Naive thymus-derived CD4-positive, alpha-beta T cell (primary cell): Measurements from ENCODE around the gene OR51D1. TPM values are rescaled to one million over a fixed set of nuclear protein-coding genes. Genes with fewer than 3 reads are reported as not detected.

Source experiments
- ATAC-seq: fragments of 150-1000 bp; cut with Tn5 transposase; 2 replicates; pipeline ENCODE4 v1.10.0; 2021; ENCODE audit warnings: mild to moderate bottlenecking, moderate library complexity
- CTCF ChIA-PET: fragments of 350-600 bp; sonication (Branson Sonifier 250); formaldehyde crosslinking; loops from one replicate; lab custom pipeline; 2021; ENCODE audit warnings: antibody characterized with exemption; lab: Charles Lee
- POLR2A ChIA-PET: fragments of 350-600 bp; sonication (Branson Sonifier 250); formaldehyde crosslinking; loops from one replicate; lab custom pipeline; 2021; ENCODE audit warnings: antibody characterized with exemption, inconsistent platforms; lab: Charles Lee
- DNase-seq, 9 donors: peaks; one replicate each; pipeline versions ENCODE4 v3.0.0 to v3.0.0-alpha.2; 2020 to 2022; ENCODE audit warnings: mixed read lengths in 1 of 9
- H3K27ac ChIP-seq: one replicate; pipeline ENCODE4 v1.7.0; 2013; ENCODE audit warnings: mild to moderate bottlenecking, low read depth, low read length, moderate library complexity
- H3K27me3 ChIP-seq, 2 donors: one replicate each; pipeline ENCODE4 v1.7.0; 2013; ENCODE audit warnings: low read length in 2 of 2, mild to moderate bottlenecking in 2 of 2, moderate library complexity in 2 of 2; ENCODE audit not compliant: control insufficient read depth in 2 of 2, insufficient read depth in 2 of 2
- H3K36me3 ChIP-seq, 3 experiments: 1 replicate in 2 of 3; 2 replicates in 1 of 3; pipeline ENCODE4 v1.7.0; 2013; ENCODE audit warnings: low read length in 3 of 3, mild to moderate bottlenecking in 3 of 3, moderate library complexity in 1 of 3; ENCODE audit not compliant: insufficient read depth in 3 of 3, control insufficient read depth in 2 of 3
- H3K4me1 ChIP-seq, 2 donors: one replicate each; pipeline ENCODE4 v1.7.0; 2013; ENCODE audit warnings: low read length in 2 of 2, mild to moderate bottlenecking in 2 of 2, moderate library complexity in 1 of 2; ENCODE audit not compliant: control insufficient read depth in 2 of 2, insufficient read depth in 2 of 2
- H3K4me3 ChIP-seq: 2 replicates; pipeline ENCODE4 v1.7.0; 2013; ENCODE audit warnings: mild to moderate bottlenecking, low read length
- H3K9me3 ChIP-seq, 3 experiments: 1 replicate in 2 of 3; 2 replicates in 1 of 3; pipeline ENCODE4 v1.7.0; 2013; ENCODE audit warnings: low read length in 3 of 3; ENCODE audit not compliant: control insufficient read depth in 2 of 3
- H3K27ac Mint-ChIP-seq, 9 donors: one replicate each; pipeline ENCODE4 v1.8.0; 2020 to 2022; ENCODE audit warnings: mixed read lengths in 9 of 9, mild to moderate bottlenecking in 8 of 9, moderate library complexity in 5 of 9, inconsistent platforms in 2 of 9
- H3K27me3 Mint-ChIP-seq, 5 donors: one replicate each; pipeline ENCODE4 v1.8.0; 2021 to 2022; ENCODE audit warnings: mixed read lengths in 5 of 5, mild to moderate bottlenecking in 1 of 5
- H3K36me3 Mint-ChIP-seq, 5 donors: one replicate each; pipeline ENCODE4 v1.8.0; 2020 to 2022; ENCODE audit warnings: mixed read lengths in 5 of 5, mild to moderate bottlenecking in 3 of 5, inconsistent platforms in 1 of 5
- H3K4me1 Mint-ChIP-seq, 7 donors: one replicate each; pipeline ENCODE4 v1.8.0; 2020 to 2022; ENCODE audit warnings: mixed read lengths in 7 of 7, mild to moderate bottlenecking in 3 of 7, inconsistent platforms in 1 of 7
- H3K4me3 Mint-ChIP-seq, 10 donors: one replicate each; pipeline ENCODE4 v1.8.0; 2020 to 2022; ENCODE audit warnings: mild to moderate bottlenecking in 10 of 10, mixed read lengths in 10 of 10, moderate library complexity in 6 of 10, inconsistent platforms in 2 of 10
- H3K9me3 Mint-ChIP-seq, 11 donors: one replicate each; pipeline ENCODE4 v1.8.0; 2020 to 2022; ENCODE audit warnings: mixed read lengths in 11 of 11, mild to moderate bottlenecking in 4 of 11, inconsistent platforms in 1 of 11, moderate library complexity in 1 of 11
- intact Hi-C, 2 donors: fragments of 100-400 bp; cut with micrococcal nuclease; formaldehyde crosslinking; loops; one replicate each; pipeline ENCODE4 v1.15.1; 2023
- polyA plus RNA-seq, 2 donors: library from polyadenylated mRNA; unstranded; fragments of 300-500 nt; fragmentation: Illumina TruSeq; gene quantifications; one replicate each; pipeline ENCODE4 v1.2.3, GENCODE V29; 2021
- total RNA-seq, 6 experiments: library from RNA in 5 of 6; stranded (reverse) in 5 of 6; gene quantifications; 1 replicate in 5 of 6; 2 replicates in 1 of 6; pipeline ENCODE4 v1.2.3 and lab custom pipeline; 2021 to 2026

OR51D1 gene
- total and polyA plus RNA-seq, 7 experiments from 2014 or later, result not detected

DNA sequence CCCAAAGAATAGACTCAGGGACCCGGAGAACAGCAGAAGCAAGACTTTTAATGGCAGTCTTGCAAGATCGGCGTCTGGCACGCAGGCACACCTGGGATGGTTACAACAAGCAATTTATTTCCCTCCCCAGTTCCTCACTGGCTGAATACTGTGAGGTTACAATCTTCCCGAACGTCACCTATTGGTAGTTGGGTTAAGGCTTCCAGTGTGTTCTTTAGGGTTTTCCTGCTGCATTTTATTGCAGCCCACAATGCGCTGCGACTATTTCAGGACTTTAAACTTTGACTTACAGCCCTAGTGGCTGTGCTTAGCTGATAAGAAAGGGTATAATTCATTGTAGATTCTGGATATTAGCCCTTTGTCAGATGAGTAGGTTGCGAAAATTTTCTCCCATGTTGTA lies 17.8 kb upstream of the OR51D1 start:
- Mint-ChIP-seq H3K4me1 (peaks cover 0 to 3% (median 0%) of the 10 kb centered on the region in 7 donors), H3K4me3 (no peak overlapping the region), H3K9me3 (peaks cover 0 to 15% (median 0%) of the 10 kb centered on the region in 11 donors), H3K36me3 (no peaks in the 10 kb centered on the region), H3K27me3 (peaks cover 8 to 26% (median 21%) of the 10 kb centered on the region in 5 donors), H3K27ac (no peak overlapping the region)
- ChIA-PET CTCF (no interaction called here), POLR2A (no interaction called here)
- DNase-seq, result no peak
- ATAC-seq, result no peak
- Histone ChIP-seq H3K9me3 (no peaks in the 10 kb centered on the region), H3K4me1 (no peaks in the 10 kb centered on the region), H3K4me3 (no peak overlapping the region), H3K27me3 (peaks cover 0 to 3% of the 10 kb centered on the region in 2 donors), H3K36me3 (no peaks in the 10 kb centered on the region), H3K27ac (no peak overlapping the region)
- intact Hi-C loops, result no loop called here

DNA sequence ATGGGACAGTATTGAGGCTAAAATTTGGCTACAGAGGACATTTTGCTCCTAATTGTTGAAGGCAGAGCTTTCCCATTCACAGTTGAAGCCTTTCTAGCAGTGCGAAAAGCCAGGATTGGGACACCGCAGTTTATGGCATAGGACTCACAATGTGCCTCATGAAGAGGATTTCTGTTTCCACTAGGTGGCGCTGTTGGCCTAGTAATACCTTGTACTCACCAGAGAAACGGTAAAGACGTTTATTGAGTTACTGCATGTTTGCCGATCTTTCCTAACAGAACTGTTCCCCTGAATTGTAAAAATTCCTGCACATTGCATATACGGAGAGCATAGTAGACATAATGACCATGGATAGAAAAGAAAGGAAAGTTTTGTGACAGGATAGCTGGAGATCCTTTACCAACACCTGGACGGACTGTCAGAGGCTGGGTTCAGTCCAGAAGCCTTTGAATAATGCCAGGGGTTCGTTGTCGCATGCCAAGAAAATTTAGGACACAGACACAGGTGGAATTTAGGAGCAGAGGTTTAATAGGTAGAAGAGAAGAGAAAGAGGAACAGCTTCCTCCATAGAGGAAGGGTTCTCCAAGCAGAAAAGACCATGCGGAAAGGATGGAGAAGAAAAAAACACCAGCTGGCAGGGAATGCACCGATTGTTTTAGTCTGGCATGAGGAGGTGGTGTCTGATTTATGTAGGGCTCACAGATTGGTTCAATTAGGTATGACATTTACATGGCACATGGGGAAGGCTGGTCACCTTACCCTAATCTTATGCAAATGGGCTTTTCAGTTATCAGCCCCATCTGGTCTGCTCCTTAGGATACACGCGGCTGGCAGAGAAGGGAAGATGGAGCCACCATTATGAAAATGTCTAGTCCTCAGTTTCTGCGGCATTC lies 10.8 kb upstream of the OR51D1 start:
- Histone ChIP-seq H3K36me3 (no peaks in the 10 kb centered on the region), H3K4me3 (no peak overlapping the region), H3K4me1 (no peaks in the 10 kb centered on the region), H3K9me3 (peaks cover 0 to 13% (median 0%) of the 10 kb centered on the region in 3 experiments), H3K27ac (no peak overlapping the region), H3K27me3 (no peaks in the 10 kb centered on the region)
- intact Hi-C loops, result loop anchor here in 1 of 2 donors (5.0 kb wide), 1 partner anchor 756 kb away; the partner anchor contains the start of gene OR51M1
- ATAC-seq (no peak), DNase-seq (peak in 6 of 9 donors; percentile 8 to 57 (median 20))
- Mint-ChIP-seq H3K9me3 (peaks cover 5 to 50% (median 13%) of the 10 kb centered on the region in 11 donors), H3K4me3 (no peak overlapping the region), H3K36me3 (peaks cover 0 to 15% (median 6%) of the 10 kb centered on the region in 5 donors), H3K27me3 (peaks cover 35 to 52% (median 43%) of the 10 kb centered on the region in 5 donors), H3K27ac (peak overlapping the region in 1 of 9 donors; percentile 26), H3K4me1 (no peaks in the 10 kb centered on the region)
- CTCF ChIA-PET, result interaction anchor here (1.6 to 3.3 kb wide), 2 partner anchors 10 to 11 kb away, joined by 3 to 15 read pairs; partner anchors contain the start of gene OR51D1
- POLR2A ChIA-PET, result no interaction called here

DNA sequence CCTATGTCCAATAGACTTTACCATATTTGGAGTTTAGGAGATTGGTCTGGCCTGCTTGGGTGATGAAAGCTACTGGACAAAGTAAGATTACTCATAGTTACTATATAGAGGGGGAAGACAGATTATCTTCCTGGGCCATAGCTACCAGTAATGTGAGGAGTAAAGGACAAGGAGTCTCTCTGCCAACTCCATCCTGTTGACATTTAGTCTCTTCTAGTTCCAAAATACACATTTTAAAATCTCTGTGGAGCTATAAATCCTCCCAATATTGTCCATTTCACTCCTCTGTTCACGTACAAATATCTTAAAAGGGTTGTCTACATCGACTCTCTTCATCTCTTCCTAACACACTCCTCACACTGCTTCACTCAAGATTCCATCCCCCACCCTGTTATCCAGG lies 1.1 kb upstream of the OR51D1 start:
- no peaks in the 10 kb centered on the region for H3K9me3 ChIP-seq
- no peaks in the 10 kb centered on the region for H3K27me3 ChIP-seq
- no peak overlapping the region for H3K27ac ChIP-seq
- peaks cover 5 to 24% (median 11%) of the 10 kb centered on the region in 5 donors for H3K27me3 Mint-ChIP-seq
- ChIA-PET POLR2A (interaction anchor here (0.7 kb wide), 1 partner anchor 112 kb away, joined by 3 read pairs; no protein-coding TSS in a partner anchor), CTCF (interaction anchor here (1.1 to 2.0 kb wide), 7 partner anchors 8 to 1717 kb away, joined by 3 to 15 read pairs (median 4); partner anchors contain the start of gene OR52N2)
- H3K36me3 ChIP-seq, result no peaks in the 10 kb centered on the region
- no peaks in the 10 kb centered on the region for H3K36me3 Mint-ChIP-seq
- no peaks in the 10 kb centered on the region for H3K4me1 Mint-ChIP-seq
- H3K4me1 ChIP-seq, result no peaks in the 10 kb centered on the region
- no peak for DNase-seq
- H3K4me3 ChIP-seq, result no peak overlapping the region
- no peak overlapping the region for H3K4me3 Mint-ChIP-seq
- intact Hi-C loops, result loop anchor here (2.0 to 5.0 kb wide), 3 partner anchors 447 to 1171 kb away; partner anchors contain the start of gene OR52N2 (in 1 of the 2)
- ATAC-seq, result no peak
- H3K27ac Mint-ChIP-seq, result no peak overlapping the region
- H3K9me3 Mint-ChIP-seq, result peaks cover 0 to 5% (median 0%) of the 10 kb centered on the region in 11 donors

DNA sequence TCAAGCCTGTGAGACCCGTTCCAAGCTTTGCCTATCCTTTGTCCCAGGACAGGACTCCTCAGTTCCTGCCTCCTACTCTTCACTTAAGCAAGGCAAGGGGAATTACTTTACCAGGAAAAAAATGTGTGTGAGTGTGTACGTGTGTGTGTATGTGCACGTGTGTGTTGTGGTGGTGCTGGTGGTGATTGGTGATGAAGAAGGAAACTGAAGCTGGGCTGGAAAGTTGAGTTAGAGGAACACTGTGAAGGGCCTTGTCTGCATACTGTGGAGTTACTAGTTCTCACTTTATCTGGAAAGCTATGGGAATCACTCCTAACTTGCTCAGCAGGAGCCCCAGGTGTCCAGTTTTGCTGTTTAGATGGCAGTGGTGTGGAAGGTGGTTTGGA lies 378 bp downstream of the OR51D1 start:
- CTCF ChIA-PET, result interaction anchor here (1.0 to 2.0 kb wide), 6 partner anchors 10 to 1715 kb away, joined by 3 to 15 read pairs (median 3); no protein-coding TSS in a partner anchor
- H3K27me3 Mint-ChIP-seq, result peaks cover 0 to 18% (median 16%) of the 10 kb centered on the region in 5 donors
- H3K4me1 Mint-ChIP-seq, result no peaks in the 10 kb centered on the region
- no peaks in the 10 kb centered on the region for H3K4me1 ChIP-seq
- intact Hi-C loops, result loop anchor here (1.0 to 5.0 kb wide), 6 partner anchors 29 to 1254 kb away; partner anchors contain the start of genes OR52N2 (in 1 of the 2) and TRIM68 (in 1 of the 2)
- no peak for ATAC-seq
- no peaks in the 10 kb centered on the region for H3K36me3 ChIP-seq
- no peaks in the 10 kb centered on the region for H3K27me3 ChIP-seq
- H3K27ac ChIP-seq, result no peak overlapping the region
- H3K4me3 ChIP-seq, result no peak overlapping the region
- H3K9me3 Mint-ChIP-seq, result no peaks in the 10 kb centered on the region
- no peak overlapping the region for H3K27ac Mint-ChIP-seq
- no peak overlapping the region for H3K4me3 Mint-ChIP-seq
- H3K9me3 ChIP-seq, result no peaks in the 10 kb centered on the region
- no peak for DNase-seq
- no peaks in the 10 kb centered on the region for H3K36me3 Mint-ChIP-seq
- POLR2A ChIA-PET, result no interaction called here

DNA sequence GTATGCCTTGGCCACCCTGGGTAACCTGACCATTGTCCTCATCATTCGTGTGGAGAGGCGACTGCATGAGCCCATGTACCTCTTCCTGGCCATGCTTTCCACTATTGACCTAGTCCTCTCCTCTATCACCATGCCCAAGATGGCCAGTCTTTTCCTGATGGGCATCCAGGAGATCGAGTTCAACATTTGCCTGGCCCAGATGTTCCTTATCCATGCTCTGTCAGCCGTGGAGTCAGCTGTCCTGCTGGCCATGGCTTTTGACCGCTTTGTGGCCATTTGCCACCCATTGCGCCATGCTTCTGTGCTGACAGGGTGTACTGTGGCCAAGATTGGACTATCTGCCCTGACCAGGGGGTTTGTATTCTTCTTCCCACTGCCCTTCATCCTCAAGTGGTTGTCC lies 2.7 kb downstream of the OR51D1 start:
- Mint-ChIP-seq H3K36me3 (no peaks in the 10 kb centered on the region), H3K27me3 (peaks cover 0 to 20% (median 16%) of the 10 kb centered on the region in 5 donors), H3K4me3 (no peak overlapping the region), H3K4me1 (peaks cover 0 to 2% (median 0%) of the 10 kb centered on the region in 7 donors), H3K9me3 (no peaks in the 10 kb centered on the region), H3K27ac (no peak overlapping the region)
- Histone ChIP-seq H3K36me3 (no peaks in the 10 kb centered on the region), H3K4me1 (no peaks in the 10 kb centered on the region), H3K27ac (no peak overlapping the region), H3K9me3 (no peaks in the 10 kb centered on the region), H3K27me3 (no peaks in the 10 kb centered on the region), H3K4me3 (no peak overlapping the region)
- intact Hi-C loops, result loop anchor here in 1 of 2 donors (5.0 kb wide), 2 partner anchors 453 to 1167 kb away; partner anchors contain the start of gene OR52N2
- ChIA-PET CTCF (no interaction called here), POLR2A (no interaction called here)
- ATAC-seq (no peak), DNase-seq (no peak)

DNA sequence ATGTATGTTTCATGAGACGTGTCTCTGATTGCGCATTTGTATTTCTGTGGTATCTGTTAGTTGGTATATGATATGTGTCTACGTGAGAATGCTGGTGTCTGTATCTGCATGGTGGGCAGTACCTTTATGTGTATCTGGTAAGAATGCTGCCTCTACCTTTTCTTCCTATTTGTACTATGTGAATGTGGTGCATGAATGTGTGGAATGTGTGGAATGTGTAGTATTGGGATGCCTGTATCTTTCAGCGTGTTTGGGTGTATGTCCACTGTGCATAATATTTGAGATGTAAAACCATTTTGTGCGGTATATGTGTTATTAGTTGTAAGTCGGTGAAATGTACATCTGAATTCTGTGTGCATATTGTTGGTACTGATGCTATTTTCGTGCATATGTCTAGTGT lies 4.2 kb downstream of the OR51D1 start:
- no peak overlapping the region for H3K4me3 ChIP-seq
- DNase-seq (no peak), ATAC-seq (no peak)
- Mint-ChIP-seq H3K4me1 (peaks cover 0 to 2% (median 0%) of the 10 kb centered on the region in 7 donors), H3K9me3 (no peaks in the 10 kb centered on the region), H3K27ac (no peak overlapping the region), H3K36me3 (no peaks in the 10 kb centered on the region), H3K27me3 (peaks cover 0 to 20% (median 16%) of the 10 kb centered on the region in 5 donors), H3K4me3 (no peak overlapping the region)
- intact Hi-C loops, result no loop called here
- H3K27ac ChIP-seq, result no peak overlapping the region
- no peaks in the 10 kb centered on the region for H3K36me3 ChIP-seq
- H3K4me1 ChIP-seq, result no peaks in the 10 kb centered on the region
- POLR2A ChIA-PET, result no interaction called here
- CTCF ChIA-PET, result no interaction called here
- H3K27me3 ChIP-seq, result no peaks in the 10 kb centered on the region
- H3K9me3 ChIP-seq, result no peaks in the 10 kb centered on the region
